ENCODE results near the gene CPD. TPM values are rescaled to one million over a fixed set of nuclear protein-coding genes. Genes with fewer than 3 reads are reported as not detected.

CPD gene
- total RNA-seq, 1 donor from 2014 or later, result 72.4 TPM

GRCh38 chr17:30482555-30482954 is 103.8 kb downstream of the CPD start:
- no peak for DNase-seq (ENCODE audit: extremely low spot score, unreplicated experiment)
- no peak overlapping the region for H3K4me3 Mint-ChIP-seq (ENCODE audit: unreplicated experiment)
- peaks cover 12% of the 10 kb centered on the region for H3K4me1 Mint-ChIP-seq (ENCODE audit: unreplicated experiment)
- no peak for TF ChIP-seq CTCF (IDR thresholded peaks at IDR 0.05)
- peaks cover 38% of the 10 kb centered on the region for H3K36me3 Mint-ChIP-seq (ENCODE audit: unreplicated experiment)
- H3K27ac Mint-ChIP-seq (ENCODE audit: unreplicated experiment), result no peak overlapping the region
- H3K27me3 Mint-ChIP-seq (ENCODE audit: unreplicated experiment), result no peaks in the 10 kb centered on the region
- no peaks in the 10 kb centered on the region for H3K9me3 Mint-ChIP-seq (ENCODE audit: unreplicated experiment)

GRCh38 chr17:30483159-30483558 is 104.4 kb downstream of the CPD start:
- H3K27ac Mint-ChIP-seq (ENCODE audit: unreplicated experiment), result no peak overlapping the region
- TF ChIP-seq CTCF (IDR thresholded peaks at IDR 0.05), result no peak
- H3K4me1 Mint-ChIP-seq (ENCODE audit: unreplicated experiment), result peaks cover 6% of the 10 kb centered on the region
- H3K36me3 Mint-ChIP-seq (ENCODE audit: unreplicated experiment), result peaks cover 38% of the 10 kb centered on the region
- H3K4me3 Mint-ChIP-seq (ENCODE audit: unreplicated experiment), result no peak overlapping the region
- no peaks in the 10 kb centered on the region for H3K27me3 Mint-ChIP-seq (ENCODE audit: unreplicated experiment)
- H3K9me3 Mint-ChIP-seq (ENCODE audit: unreplicated experiment), result no peaks in the 10 kb centered on the region
- no peak for DNase-seq (ENCODE audit: extremely low spot score, unreplicated experiment)

- H3K4me1 Mint-ChIP-seq (ENCODE audit: unreplicated experiment), result no peaks in the 10 kb centered on the region
- no peaks in the 10 kb centered on the region for H3K9me3 Mint-ChIP-seq (ENCODE audit: unreplicated experiment)
- peaks cover 58% of the 10 kb centered on the region for H3K36me3 Mint-ChIP-seq (ENCODE audit: unreplicated experiment)
- H3K27ac Mint-ChIP-seq (ENCODE audit: unreplicated experiment), result no peak overlapping the region
- no peak for DNase-seq (ENCODE audit: extremely low spot score, unreplicated experiment)
- no peak for TF ChIP-seq CTCF (IDR thresholded peaks at IDR 0.05)
- H3K27me3 Mint-ChIP-seq (ENCODE audit: unreplicated experiment), result no peaks in the 10 kb centered on the region
- no peak overlapping the region for H3K4me3 Mint-ChIP-seq (ENCODE audit: unreplicated experiment)
Observed at GRCh38 chr17:30493780-30494179, 115.1 kb downstream of the CPD start.

- H3K4me3 Mint-ChIP-seq (ENCODE audit: unreplicated experiment), result no peak overlapping the region
- H3K9me3 Mint-ChIP-seq (ENCODE audit: unreplicated experiment), result no peaks in the 10 kb centered on the region
- H3K4me1 Mint-ChIP-seq (ENCODE audit: unreplicated experiment), result no peaks in the 10 kb centered on the region
- TF ChIP-seq CTCF (IDR thresholded peaks at IDR 0.05), result no peak
- peaks cover 57% of the 10 kb centered on the region for H3K36me3 Mint-ChIP-seq (ENCODE audit: unreplicated experiment)
- no peaks in the 10 kb centered on the region for H3K27me3 Mint-ChIP-seq (ENCODE audit: unreplicated experiment)
- H3K27ac Mint-ChIP-seq (ENCODE audit: unreplicated experiment), result peak overlapping the region; percentile 23
- DNase-seq (ENCODE audit: extremely low spot score, unreplicated experiment), result no peak
Observed at GRCh38 chr17:30495586-30495985, 116.9 kb downstream of the CPD start.

- no peak overlapping the region for H3K27ac Mint-ChIP-seq (ENCODE audit: unreplicated experiment)
- peaks cover 54% of the 10 kb centered on the region for H3K36me3 Mint-ChIP-seq (ENCODE audit: unreplicated experiment)
- DNase-seq (ENCODE audit: extremely low spot score, unreplicated experiment), result no peak
- TF ChIP-seq CTCF (IDR thresholded peaks at IDR 0.05), result no peak
- no peaks in the 10 kb centered on the region for H3K4me1 Mint-ChIP-seq (ENCODE audit: unreplicated experiment)
- H3K9me3 Mint-ChIP-seq (ENCODE audit: unreplicated experiment), result no peaks in the 10 kb centered on the region
- H3K27me3 Mint-ChIP-seq (ENCODE audit: unreplicated experiment), result no peaks in the 10 kb centered on the region
- H3K4me3 Mint-ChIP-seq (ENCODE audit: unreplicated experiment), result no peak overlapping the region
Observed at GRCh38 chr17:30503558-30503957, 124.8 kb downstream of the CPD start.
